GM12892 (cell line): ENCODE results near the gene MAGI2.

Experiments
- POLR2A ChIP-seq: IDR thresholded peaks from 2 replicates; pipeline ENCODE4 v1.6.1; 2011; ENCODE audit warnings: low read depth, low read length, control low read depth
- POLR2AphosphoS5 ChIP-seq: IDR thresholded peaks from 2 replicates; pipeline ENCODE4 v1.6.1; 2011; ENCODE audit warnings: low read depth, low read length, control low read depth

- TF ChIP-seq POLR2AphosphoS5: no peak
- TF ChIP-seq POLR2A: no peak
These were observed 47.1 kb downstream of the MAGI2 start for GRCh38 chr7:79406371-79406770.
